NCI-H2196 treated with DMSO at 0.1 percent for 48 hours (cell line): Measurements from ENCODE around the gene RHBDF2.

Source experiments
- DNase-seq: peaks from one replicate; lab custom pipeline; 2025; ENCODE audit not compliant: unreplicated experiment; lab: John Stamatoyannopoulos, UW

The RHBDF2 gene

GRCh38 chr17:76467366-76467765 lies 33.9 kb downstream of the RHBDF2 start, which contains the start of gene AANAT:
TSS of gene AANAT (plus strand) at chr17:76467603. CDS start at chr17:76468747, 1,144 bp downstream.
- DNase-seq, result no peak

- DNase-seq, result no peak
Measured at GRCh38 chr17:76466775-76467130, 34.5 kb downstream of the RHBDF2 start.

GRCh38 chr17:76462556-76463290 lies 38.5 kb downstream of the RHBDF2 start:
- DNase-seq, result no peak

GRCh38 chr17:76461765-76462555 lies 39.3 kb downstream of the RHBDF2 start:
- DNase-seq, result no peak

- no peak for DNase-seq
Measured at GRCh38 chr17:76459674-76460073, 41.5 kb downstream of the RHBDF2 start.

- peak; percentile 49 for DNase-seq
Measured at GRCh38 chr17:76458580-76459490, 42.4 kb downstream of the RHBDF2 start.

GRCh38 chr17:76453431-76453743 lies 47.8 kb downstream of the RHBDF2 start:
- DNase-seq, result no peak

GRCh38 chr17:76452660-76453430 lies 48.4 kb downstream of the RHBDF2 start, which contains the start of gene UBE2O:
TSS of gene UBE2O (minus strand) at chr17:76453152. CDS start at chr17:76453141, 11 bp downstream.
- peak; percentile 94 for DNase-seq

GRCh38 chr17:76452127-76452659 lies 49.0 kb downstream of the RHBDF2 start:
- DNase-seq, result no peak

GRCh38 chr17:76451506-76451905 lies 49.7 kb downstream of the RHBDF2 start:
- no peak for DNase-seq

- no peak for DNase-seq
Measured at GRCh38 chr17:76449126-76449525, 52.1 kb downstream of the RHBDF2 start.

GRCh38 chr17:76447931-76448652 lies 53.1 kb downstream of the RHBDF2 start:
- DNase-seq, result no peak

- DNase-seq, result no peak
Measured at GRCh38 chr17:76446449-76447231, 54.6 kb downstream of the RHBDF2 start.

- no peak for DNase-seq
Measured at GRCh38 chr17:76445697-76446448, 55.4 kb downstream of the RHBDF2 start.

GRCh38 chr17:76444518-76445311 lies 56.5 kb downstream of the RHBDF2 start:
- DNase-seq, result no peak

GRCh38 chr17:76442341-76443338 lies 58.6 kb downstream of the RHBDF2 start:
- no peak for DNase-seq
